ENCODE data around the gene USP6NL.
A peak's percentile ranks its signal among the peaks of the same experiment; 100 is the strongest.

USP6NL gene

GRCh38 chr10:11605807-11606408 is 5.5 kb downstream of the USP6NL start:
- H3K4me2 ChIP-seq (ENCODE audit: low read depth, low read length, poor library complexity, severe bottlenecking) = peak overlapping the region; percentile 89
- H3K36me3 ChIP-seq (ENCODE audit: insufficient read depth, low read length) = no peaks in the 10 kb centered on the region
- H3K9me3 ChIP-seq (ENCODE audit: insufficient read depth, low read depth, low read length) = peaks cover 9% of the 10 kb centered on the region; the same call in 1 of the 2 replicates
- H3K4me1 ChIP-seq (ENCODE audit: insufficient read depth, low read length, poor library complexity, severe bottlenecking) = peaks cover 54% of the 10 kb centered on the region
- H4K20me1 ChIP-seq (ENCODE audit: insufficient read depth, low read length, poor library complexity, severe bottlenecking) = peaks cover 27% of the 10 kb centered on the region
- no peak overlapping the region for H3K9ac ChIP-seq (ENCODE audit: low read depth, low read length, poor library complexity, severe bottlenecking)
- H3K79me2 ChIP-seq (ENCODE audit: insufficient read depth, low read length) = peaks cover 96% of the 10 kb centered on the region
- H3K27me3 ChIP-seq (ENCODE audit: insufficient read depth, low read length, poor library complexity, severe bottlenecking) = no peaks in the 10 kb centered on the region
- no peaks in the 10 kb centered on the region for H3K9me2 ChIP-seq (replicated peaks; ENCODE audit: low read depth, low read length)
- no peak overlapping the region for H2AFZ ChIP-seq (ENCODE audit: low read length)
- TF ChIP-seq EZH2phosphoT487 (IDR thresholded peaks at IDR 0.05; ENCODE audit: borderline replicate concordance) (no peak), CTCF (conservative IDR thresholded peaks at IDR 0.05; ENCODE audit: low read length) (no peak)
- H3F3A ChIP-seq (ENCODE audit: low read depth) = peaks cover 3% of the 10 kb centered on the region; the same call in 1 of the 2 replicates
- H3K4me3 ChIP-seq (ENCODE audit: low read length, poor library complexity, severe bottlenecking) = peak overlapping the region; percentile 12

- peak overlapping the region; percentile 46 for H3K4me2 ChIP-seq (ENCODE audit: low read depth, low read length, poor library complexity, severe bottlenecking)
- peaks cover 9% of the 10 kb centered on the region; the same call in 1 of the 2 replicates for H3K9me3 ChIP-seq (ENCODE audit: insufficient read depth, low read depth, low read length)
- peaks cover 95% of the 10 kb centered on the region for H3K79me2 ChIP-seq (ENCODE audit: insufficient read depth, low read length)
- no peak overlapping the region for H3K9ac ChIP-seq (ENCODE audit: low read depth, low read length, poor library complexity, severe bottlenecking)
- H2AFZ ChIP-seq (ENCODE audit: low read length) = no peak overlapping the region
- H3K36me3 ChIP-seq (ENCODE audit: insufficient read depth, low read length) = no peaks in the 10 kb centered on the region
- H3K4me3 ChIP-seq (ENCODE audit: low read length, poor library complexity, severe bottlenecking) = peak overlapping the region; percentile 11
- H3K4me1 ChIP-seq (ENCODE audit: insufficient read depth, low read length, poor library complexity, severe bottlenecking) = peaks cover 48% of the 10 kb centered on the region
- TF ChIP-seq EZH2phosphoT487 (IDR thresholded peaks at IDR 0.05; ENCODE audit: borderline replicate concordance) = no peak
- TF ChIP-seq CTCF (conservative IDR thresholded peaks at IDR 0.05; ENCODE audit: low read length) = no peak
- peaks cover 19% of the 10 kb centered on the region for H4K20me1 ChIP-seq (ENCODE audit: insufficient read depth, low read length, poor library complexity, severe bottlenecking)
- H3F3A ChIP-seq (ENCODE audit: low read depth) = peaks cover 3% of the 10 kb centered on the region; the same call in 1 of the 2 replicates
- no peaks in the 10 kb centered on the region for H3K9me2 ChIP-seq (replicated peaks; ENCODE audit: low read depth, low read length)
- no peaks in the 10 kb centered on the region for H3K27me3 ChIP-seq (ENCODE audit: insufficient read depth, low read length, poor library complexity, severe bottlenecking)
These were observed 6.4 kb downstream of the USP6NL start for GRCh38 chr10:11604865-11605650.

- peaks cover 3% of the 10 kb centered on the region; the same call in 1 of the 2 replicates for H3F3A ChIP-seq (ENCODE audit: low read depth)
These were observed 7.7 kb downstream of the USP6NL start for GRCh38 chr10:11603741-11604140.

More at GRCh38 chr10:11603741-11604140, 7.7 kb downstream of the USP6NL start:
- H3K4me1 ChIP-seq (ENCODE audit: insufficient read depth, low read length, poor library complexity, severe bottlenecking) = peaks cover 40% of the 10 kb centered on the region
- H3K9ac ChIP-seq (ENCODE audit: low read depth, low read length, poor library complexity, severe bottlenecking) = no peak overlapping the region
- H3K9me2 ChIP-seq (replicated peaks; ENCODE audit: low read depth, low read length) = no peaks in the 10 kb centered on the region
- H3K9me3 ChIP-seq (ENCODE audit: insufficient read depth, low read depth, low read length) = peaks cover 9% of the 10 kb centered on the region; the same call in 1 of the 2 replicates
- peak overlapping the region; percentile 26 for H3K4me2 ChIP-seq (ENCODE audit: low read depth, low read length, poor library complexity, severe bottlenecking)
- H3K79me2 ChIP-seq (ENCODE audit: insufficient read depth, low read length) = peaks cover 95% of the 10 kb centered on the region
- no peaks in the 10 kb centered on the region for H3K36me3 ChIP-seq (ENCODE audit: insufficient read depth, low read length)
- peaks cover 10% of the 10 kb centered on the region for H4K20me1 ChIP-seq (ENCODE audit: insufficient read depth, low read length, poor library complexity, severe bottlenecking)
- no peaks in the 10 kb centered on the region for H3K27me3 ChIP-seq (ENCODE audit: insufficient read depth, low read length, poor library complexity, severe bottlenecking)
- TF ChIP-seq CTCF (conservative IDR thresholded peaks at IDR 0.05; ENCODE audit: low read length) = no peak
- no peak for TF ChIP-seq EZH2phosphoT487 (IDR thresholded peaks at IDR 0.05; ENCODE audit: borderline replicate concordance)
- peak overlapping the region; percentile 3 for H3K4me3 ChIP-seq (ENCODE audit: low read length, poor library complexity, severe bottlenecking)
- no peak overlapping the region for H2AFZ ChIP-seq (ENCODE audit: low read length)
